ENCODE measurements around the gene CYB5D1. TPM values are rescaled to one million over a fixed set of nuclear protein-coding genes. Genes with fewer than 3 reads are reported as not detected.

Gene CYB5D1
- total and polyA plus RNA-seq, 2 of the 8 experiments (the other 6 are each of a cell fraction or from before 2014, with no cell fraction given), result 11.0 to 18.0 TPM

- Histone ChIP-seq H3K23me2 (ENCODE audit: low read depth, low read length) (peaks cover 12% of the 10 kb centered on the region), H4K8ac (ENCODE audit: extremely low read depth, insufficient read depth, low read length) (no peak overlapping the region), H3K4ac (replicated peaks; ENCODE audit: insufficient read length, low read depth, low read length) (no peak overlapping the region), H3K18ac (ENCODE audit: extremely low read depth, low read length) (no peak overlapping the region), H3K23ac (ENCODE audit: insufficient read length) (no peak overlapping the region), H2AK5ac (ENCODE audit: low read depth, low read length) (0 out of 2 replicates have a peak overlapping the region, but pooled peaks have one; percentile 24), H3K36me3 (ENCODE audit: control insufficient read depth in 2 of 4, insufficient read depth in 4 of 4, low read length in 3 of 4) (no peaks in the 10 kb centered on the region), H2BK12ac (ENCODE audit: low read depth, low read length) (no peak overlapping the region), H3K9me3 (ENCODE audit: insufficient read depth in 2 of 2, low read depth in 1 of 2, low read length in 1 of 2) (no peaks in the 10 kb centered on the region), H2BK120ac (replicated peaks; ENCODE audit: low read depth, low read length) (no peak overlapping the region), H3K9ac (replicated peaks in 1 of 4; ENCODE audit: extremely low read depth in 1 of 4, low read depth in 3 of 4, low read length in 3 of 4) (no peak overlapping the region), H3K4me3 (ENCODE audit: extremely low read depth in 1 of 4, insufficient read depth in 2 of 4, low read depth in 3 of 4, low read length in 4 of 4) (no peak overlapping the region), H4K20me1 (replicated peaks in 1 of 2; ENCODE audit: control insufficient read depth in 1 of 2, insufficient read depth in 2 of 2, low read length in 2 of 2) (no peaks in the 10 kb centered on the region), H3K4me2 (ENCODE audit: insufficient read depth in 1 of 2, low read depth in 2 of 2, low read length in 2 of 2) (no peak overlapping the region), H2AFZ (ENCODE audit: low read length) (no peak overlapping the region), H2BK5ac (ENCODE audit: low read depth, low read length) (no peak overlapping the region), H4K91ac (replicated peaks; ENCODE audit: insufficient read length, low read length) (no peak overlapping the region), H3K14ac (ENCODE audit: insufficient read length) (no peak overlapping the region), H3K56ac (replicated peaks; ENCODE audit: insufficient read length, low read depth, low read length) (no peak overlapping the region), H3K4me1 (replicated peaks in 1 of 4; ENCODE audit: control insufficient read depth in 3 of 4, insufficient read depth in 4 of 4, low read length in 3 of 4) (peaks cover 0 to 7% (median 4%) of the 10 kb centered on the region in 4 experiments; a peak in 5 of 7 replicates), H3K27ac (ENCODE audit: low read depth, low read length) (no peak overlapping the region), H3K79me1 (ENCODE audit: low read depth, low read length) (no peaks in the 10 kb centered on the region), H3K79me2 (ENCODE audit: control insufficient read depth in 1 of 2, insufficient read depth in 2 of 2, low read length in 2 of 2) (no peaks in the 10 kb centered on the region), H2BK15ac (ENCODE audit: low read length) (no peak overlapping the region), H2BK20ac (ENCODE audit: low read length) (no peak overlapping the region), H3K27me3 (replicated peaks in 1 of 4; ENCODE audit: control insufficient read depth in 3 of 4, extremely low read depth in 1 of 4, insufficient read depth in 3 of 4, low read length in 3 of 4) (peaks cover 4 to 38% (median 30%) of the 10 kb centered on the region in 4 experiments), H4K5ac (ENCODE audit: insufficient read length, low read depth, low read length) (no peak overlapping the region)
- WGBS, 2 experiments (ENCODE audit: extremely low coverage in 1 of 2, insufficient coverage in 1 of 2, insufficient read length in 1 of 2, insufficient replicate concordance in 2 of 2, low coverage in 1 of 2, low lambda C conversion rate in 2 of 2, missing lambda C conversion rate in 1 of 2), result 87 to 100% methylated on average over 1 to 8 of the region's 8 CpGs
- DNase-seq (ENCODE audit: low read depth in 1 of 2, low spot score in 2 of 2) (no peak), FAIRE-seq (no peak)
- ChIA-PET CTCF (ENCODE audit: partially characterized antibody) (interaction anchor here (0.7 to 5.5 kb wide), 4 partner anchors 10 to 466 kb away, joined by 3 to 26 read pairs (median 14); no protein-coding TSS in a partner anchor), POLR2A (ENCODE audit: partially characterized antibody) (interaction anchor here (3.3 kb wide), 1 partner anchor 12 kb away, joined by 10 read pairs; no protein-coding TSS in a partner anchor)
- TF ChIP-seq EGR1 (IDR thresholded peaks at IDR 0.05; ENCODE audit: borderline replicate concordance, low read depth, low read length) (no peak), MAX (IDR thresholded peaks at IDR 0.05) (no peak), SUZ12 (IDR thresholded peaks at IDR 0.05; ENCODE audit: low read length) (no peak), KDM1A (IDR thresholded peaks at IDR 0.05; ENCODE audit: borderline replicate concordance, low read length) (no peak), RAD21 (IDR thresholded peaks at IDR 0.05 in 1 of 2, conservative IDR thresholded peaks at IDR 0.05 in 1 of 2; ENCODE audit: low read depth in 2 of 2, low read length in 2 of 2) (no peak), SIX5 (IDR thresholded peaks at IDR 0.05; ENCODE audit: low read depth, low read length) (no peak)
Observed at GRCh38 chr17:7830616-7831015, 27.2 kb upstream of the CYB5D1 start.

Data from H1 (cell line).